Measurements from ENCODE around the gene TATDN2. TPM values are rescaled to one million over a fixed set of nuclear protein-coding genes. Genes with fewer than 3 reads are reported as not detected.

Gene TATDN2
- total RNA-seq, 1 donor from 2014 or later, result 34.5 TPM

DNA sequence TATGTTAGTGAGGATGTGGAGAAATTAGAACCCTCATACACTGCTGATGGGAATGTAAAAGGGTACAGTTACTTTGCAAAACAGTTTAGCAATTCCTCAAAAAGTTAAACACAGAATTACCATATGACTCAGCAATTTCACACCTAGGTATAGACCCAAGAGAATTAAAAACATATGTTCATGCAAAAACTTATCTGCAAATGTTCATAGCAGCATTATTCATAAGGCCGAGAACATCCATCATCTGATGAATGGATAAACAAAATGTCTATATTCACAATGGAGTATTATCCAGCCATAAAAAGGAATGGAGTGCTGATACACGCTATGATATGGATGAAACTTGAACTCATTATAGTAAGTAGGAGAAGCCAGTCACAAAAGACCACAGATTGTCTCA, 62.3 kb downstream of the TATDN2 start:
- H3K4me3 Mint-ChIP-seq (ENCODE audit: low read depth), result no peak overlapping the region
- TF ChIP-seq, protein P1, sequence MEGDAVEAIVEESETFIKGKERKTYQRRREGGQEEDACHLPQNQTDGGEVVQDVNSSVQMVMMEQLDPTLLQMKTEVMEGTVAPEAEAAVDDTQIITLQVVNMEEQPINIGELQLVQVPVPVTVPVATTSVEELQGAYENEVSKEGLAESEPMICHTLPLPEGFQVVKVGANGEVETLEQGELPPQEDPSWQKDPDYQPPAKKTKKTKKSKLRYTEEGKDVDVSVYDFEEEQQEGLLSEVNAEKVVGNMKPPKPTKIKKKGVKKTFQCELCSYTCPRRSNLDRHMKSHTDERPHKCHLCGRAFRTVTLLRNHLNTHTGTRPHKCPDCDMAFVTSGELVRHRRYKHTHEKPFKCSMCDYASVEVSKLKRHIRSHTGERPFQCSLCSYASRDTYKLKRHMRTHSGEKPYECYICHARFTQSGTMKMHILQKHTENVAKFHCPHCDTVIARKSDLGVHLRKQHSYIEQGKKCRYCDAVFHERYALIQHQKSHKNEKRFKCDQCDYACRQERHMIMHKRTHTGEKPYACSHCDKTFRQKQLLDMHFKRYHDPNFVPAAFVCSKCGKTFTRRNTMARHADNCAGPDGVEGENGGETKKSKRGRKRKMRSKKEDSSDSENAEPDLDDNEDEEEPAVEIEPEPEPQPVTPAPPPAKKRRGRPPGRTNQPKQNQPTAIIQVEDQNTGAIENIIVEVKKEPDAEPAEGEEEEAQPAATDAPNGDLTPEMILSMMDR (IDR thresholded peaks at IDR 0.05; ENCODE audit: unreplicated experiment), result no peak
- no peaks in the 10 kb centered on the region for H3K4me1 Mint-ChIP-seq (ENCODE audit: low read depth)
- peaks cover 16% of the 10 kb centered on the region for H3K36me3 Mint-ChIP-seq (ENCODE audit: insufficient read depth)
- no peak for DNase-seq (ENCODE audit: low spot score, unreplicated experiment)
- H3K27me3 Mint-ChIP-seq, result no peaks in the 10 kb centered on the region
- no peak overlapping the region for H3K27ac Mint-ChIP-seq
- H3K9me3 Mint-ChIP-seq (ENCODE audit: low read depth), result no peaks in the 10 kb centered on the region

DNA sequence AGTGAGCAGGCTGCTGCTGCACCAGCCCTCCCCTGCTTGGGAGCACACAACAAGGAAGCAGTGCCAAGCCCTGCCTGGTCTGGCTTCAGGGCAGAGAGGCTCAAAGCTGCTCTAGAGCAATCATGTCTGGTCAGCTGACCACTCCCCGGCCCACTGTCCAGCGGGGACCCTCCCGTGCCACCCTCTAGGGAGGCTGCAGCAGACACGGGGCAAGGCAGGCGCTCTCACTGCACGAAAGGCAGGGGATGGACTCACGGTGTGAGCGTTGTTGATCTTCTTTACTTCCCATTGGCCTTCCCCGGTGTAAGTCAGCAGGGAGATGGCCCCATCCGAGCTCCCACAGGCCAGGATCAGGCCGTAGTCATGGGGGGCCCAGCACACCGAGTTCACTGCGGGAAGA, 63.5 kb downstream of the TATDN2 start:
- no peak for DNase-seq (ENCODE audit: low spot score, unreplicated experiment)
- peaks cover 12% of the 10 kb centered on the region for H3K36me3 Mint-ChIP-seq (ENCODE audit: insufficient read depth)
- no peak overlapping the region for H3K4me3 Mint-ChIP-seq (ENCODE audit: low read depth)
- TF ChIP-seq, protein P1 (IDR thresholded peaks at IDR 0.05; ENCODE audit: unreplicated experiment), result no peak
- H3K27me3 Mint-ChIP-seq, result no peaks in the 10 kb centered on the region
- no peak overlapping the region for H3K27ac Mint-ChIP-seq
- H3K9me3 Mint-ChIP-seq (ENCODE audit: low read depth), result no peaks in the 10 kb centered on the region
- no peaks in the 10 kb centered on the region for H3K4me1 Mint-ChIP-seq (ENCODE audit: low read depth)

DNA sequence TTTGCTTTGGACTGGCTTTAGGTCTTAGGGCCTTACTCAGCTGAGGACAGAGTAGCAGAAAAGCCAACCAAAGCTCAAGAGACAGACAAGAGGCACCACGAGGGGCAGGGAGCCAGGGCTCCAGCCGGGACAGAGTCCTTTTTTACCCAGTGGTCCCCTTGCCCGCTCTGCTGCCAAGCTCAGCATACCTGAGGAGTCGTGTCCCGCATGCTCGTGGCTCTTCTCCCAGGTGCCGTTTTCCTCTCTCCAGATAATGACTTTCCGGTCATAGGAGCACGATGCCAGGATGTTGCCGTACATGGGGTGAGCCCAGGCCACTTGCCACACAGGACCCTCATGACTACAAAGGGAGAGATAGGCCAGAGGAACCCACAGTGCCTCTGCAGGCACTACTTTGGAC, 64.1 kb downstream of the TATDN2 start:
- DNase-seq (ENCODE audit: low spot score, unreplicated experiment), result no peak
- H3K9me3 Mint-ChIP-seq (ENCODE audit: low read depth), result no peaks in the 10 kb centered on the region
- peaks cover 12% of the 10 kb centered on the region for H3K36me3 Mint-ChIP-seq (ENCODE audit: insufficient read depth)
- no peak overlapping the region for H3K4me3 Mint-ChIP-seq (ENCODE audit: low read depth)
- no peak overlapping the region for H3K27ac Mint-ChIP-seq
- TF ChIP-seq, protein P1 (IDR thresholded peaks at IDR 0.05; ENCODE audit: unreplicated experiment), result no peak
- H3K27me3 Mint-ChIP-seq, result no peaks in the 10 kb centered on the region
- no peaks in the 10 kb centered on the region for H3K4me1 Mint-ChIP-seq (ENCODE audit: low read depth)

DNA sequence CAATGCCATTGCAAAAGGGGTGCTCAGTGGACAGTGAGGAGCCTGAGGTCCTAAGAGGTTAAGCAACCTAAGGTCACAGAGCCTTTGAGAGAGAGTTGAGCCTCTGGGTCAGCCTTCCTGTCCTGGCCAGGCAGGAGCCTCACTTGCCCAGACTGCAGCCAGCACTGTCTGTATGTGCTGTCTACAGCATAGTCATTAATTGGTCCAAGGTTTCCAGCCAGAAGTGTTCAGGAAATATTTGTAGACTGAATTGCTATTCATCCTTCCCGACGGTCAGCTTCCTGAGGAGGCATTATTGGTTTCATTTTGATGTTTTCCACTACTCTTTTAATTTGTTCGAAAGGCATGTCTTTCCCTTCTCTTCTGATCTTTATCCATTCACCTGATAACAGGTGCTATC, 64.6 kb downstream of the TATDN2 start:
- Mint-ChIP-seq H3K27ac (no peak overlapping the region), H3K27me3 (no peaks in the 10 kb centered on the region), H3K4me3 (ENCODE audit: low read depth) (no peak overlapping the region), H3K9me3 (ENCODE audit: low read depth) (no peaks in the 10 kb centered on the region), H3K36me3 (ENCODE audit: insufficient read depth) (peaks cover 15% of the 10 kb centered on the region), H3K4me1 (ENCODE audit: low read depth) (no peaks in the 10 kb centered on the region)
- DNase-seq (ENCODE audit: low spot score, unreplicated experiment), result no peak
- TF ChIP-seq, protein P1 (IDR thresholded peaks at IDR 0.05; ENCODE audit: unreplicated experiment), result no peak

DNA sequence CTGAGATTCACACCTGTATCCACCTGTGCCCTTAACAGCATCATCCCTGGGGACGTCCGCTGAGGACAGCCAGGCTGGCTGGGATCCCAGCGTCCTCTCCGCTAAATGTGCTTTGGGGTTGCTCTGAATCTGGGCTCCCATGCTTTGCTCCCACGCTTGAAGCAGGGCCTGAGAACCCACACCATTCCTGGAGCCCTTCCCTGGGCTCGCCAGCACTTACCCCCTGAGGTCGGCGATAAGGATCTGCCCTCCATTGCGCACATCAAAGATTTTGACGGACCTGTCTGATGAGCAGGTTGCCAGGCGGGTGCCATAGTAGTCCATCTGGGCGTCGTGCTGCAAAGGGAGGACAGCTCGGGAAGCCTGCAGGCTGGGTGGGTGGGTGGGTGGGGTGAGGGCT, 66.8 kb downstream of the TATDN2 start:
- Mint-ChIP-seq H3K4me3 (ENCODE audit: low read depth) (no peak overlapping the region), H3K4me1 (ENCODE audit: low read depth) (peaks cover 10% of the 10 kb centered on the region), H3K9me3 (ENCODE audit: low read depth) (no peaks in the 10 kb centered on the region), H3K27me3 (no peaks in the 10 kb centered on the region), H3K27ac (no peak overlapping the region), H3K36me3 (ENCODE audit: insufficient read depth) (peaks cover 8% of the 10 kb centered on the region)
- TF ChIP-seq, protein P1 (IDR thresholded peaks at IDR 0.05; ENCODE audit: unreplicated experiment), result no peak
- DNase-seq (ENCODE audit: low spot score, unreplicated experiment), result no peak

All from progenitor cell of endocrine pancreas (in vitro differentiated cells).